Fibroblast of villous mesenchyme (primary cell): ENCODE measurements around the gene SLC5A6. TPM values are rescaled to one million over a fixed set of nuclear protein-coding genes. Genes with fewer than 3 reads are reported as not detected.

Source experiments
- DNase-seq: peaks from one replicate; pipeline ENCODE4 v3.0.0-alpha.2; 2010; ENCODE audit warnings: low read depth
- H3K4me3 ChIP-seq: 2 replicates; pipeline ENCODE4 v1.5.1; 2011; ENCODE audit warnings: low read depth, mild to moderate bottlenecking, low read length
- CTCF ChIP-seq: IDR thresholded peaks from 2 replicates; pipeline ENCODE4 v1.5.1; 2012; ENCODE audit warnings: low read depth, mild to moderate bottlenecking, low read length; ENCODE audit not compliant: insufficient read depth
- total RNA-seq: library from RNA; depleted of rRNA; stranded (reverse); fragments of >200 nt; gene quantifications from 2 replicates; pipeline ENCODE4 v1.2.3, GENCODE V29; 2012

SLC5A6 gene
- total RNA-seq, 1 donor, result 25.9 TPM

DNA sequence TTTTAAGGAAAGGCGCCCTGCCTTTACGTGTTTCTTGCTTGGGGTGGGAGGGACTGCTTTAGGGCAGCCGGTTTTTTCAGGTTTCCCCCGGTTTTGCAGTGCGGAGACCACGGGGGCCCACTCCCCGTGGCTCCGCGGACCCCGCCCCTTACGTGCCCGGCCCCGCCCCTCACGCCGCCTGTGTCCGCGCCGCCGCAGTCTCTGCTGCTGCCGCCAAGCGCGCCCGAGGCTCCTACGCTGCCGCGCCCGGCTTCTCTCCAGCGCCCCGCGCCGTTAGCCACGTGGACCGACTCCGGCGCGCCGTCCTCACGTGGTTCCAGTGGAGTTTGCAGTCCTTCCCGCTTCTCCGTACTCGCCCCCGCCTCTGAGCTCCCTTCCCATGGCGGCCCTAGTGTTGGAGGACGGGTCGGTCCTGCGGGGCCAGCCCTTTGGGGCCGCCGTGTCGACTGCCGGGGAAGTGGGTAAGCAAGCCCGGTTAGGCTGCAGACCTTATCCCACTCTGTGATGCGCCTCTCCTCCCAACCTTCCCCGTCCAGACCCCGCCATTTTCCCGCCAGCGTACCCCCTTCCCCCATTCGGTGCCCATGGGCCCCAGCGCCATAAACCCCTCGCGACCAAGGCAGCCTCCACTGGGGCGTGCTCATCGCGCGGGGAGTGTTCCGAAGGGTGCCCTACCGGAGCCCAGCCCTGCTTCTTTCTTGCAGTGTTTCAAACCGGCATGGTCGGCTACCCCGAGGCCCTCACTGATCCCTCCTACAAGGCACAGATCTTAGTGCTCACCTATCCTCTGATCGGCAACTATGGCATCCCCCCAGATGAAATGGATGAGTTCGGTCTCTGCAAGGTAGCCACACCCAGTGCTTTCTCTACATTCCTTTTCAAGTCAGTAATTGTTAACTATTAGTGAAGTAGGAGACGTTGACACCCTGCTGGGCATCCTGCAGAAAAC, 5.4 kb upstream of the SLC5A6 start, which contains the start of gene CAD:
Gene CAD, plus strand, starts transcription at position 197 of the 949 bp plus-strand sequence. Its CDS starts 183 bp downstream, at position 380.
- peak; percentile 82 for DNase-seq
- peak; percentile 15 for TF ChIP-seq CTCF
- peak within 1 kb of the TSS; percentile 85 for H3K4me3 ChIP-seq

GRCh38 chr2:27216416-27217137, 4.5 kb upstream of the SLC5A6 start:
- TF ChIP-seq CTCF, result no peak
- no peak for DNase-seq
- peak overlapping the region; percentile 85 for H3K4me3 ChIP-seq

GRCh38 chr2:27214941-27215340, 2.9 kb upstream of the SLC5A6 start:
- no peak overlapping the region for H3K4me3 ChIP-seq
- no peak for TF ChIP-seq CTCF
- no peak for DNase-seq

DNA sequence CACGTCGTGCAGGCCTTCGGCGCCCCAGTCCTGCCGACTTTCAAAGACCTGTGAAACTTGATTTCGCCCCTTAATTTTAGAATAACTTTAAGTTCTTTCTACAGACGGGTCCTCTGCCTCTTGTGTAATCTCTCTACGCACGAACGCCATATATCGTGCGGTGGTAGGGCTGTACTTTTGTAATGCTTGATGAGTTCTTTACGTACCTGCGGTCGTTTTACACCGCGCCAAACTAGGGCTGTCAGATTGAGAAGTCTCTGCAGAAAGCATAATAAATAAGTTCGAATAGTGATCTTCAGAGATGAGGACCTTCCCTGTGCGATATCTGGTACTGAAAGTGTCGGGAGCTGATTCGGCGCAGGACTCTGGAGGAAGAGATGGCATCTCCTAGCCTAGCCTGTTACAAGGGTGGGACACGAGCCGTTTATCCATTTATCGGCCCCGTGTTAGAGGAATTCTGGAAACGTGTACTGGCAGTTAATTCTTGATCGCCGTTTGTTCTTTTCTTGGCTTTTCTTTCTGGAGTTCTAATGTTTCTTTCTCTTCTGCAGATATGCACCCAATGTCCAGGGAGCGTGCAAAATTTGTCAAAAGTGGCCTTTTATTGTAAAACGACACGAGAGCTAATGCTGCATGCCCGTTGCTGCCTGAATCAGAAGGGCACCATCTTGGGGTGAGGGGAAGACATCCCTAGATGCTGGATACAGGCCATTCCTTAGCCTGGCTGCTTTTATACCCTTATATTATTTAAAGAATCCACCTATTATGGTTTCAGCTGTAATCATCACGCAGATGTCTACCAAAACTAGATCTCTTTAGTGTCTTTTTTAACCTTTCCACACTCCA, 781 bp upstream of the SLC5A6 start:
- DNase-seq, result peak; percentile 88
- no peak for TF ChIP-seq CTCF
- H3K4me3 ChIP-seq, result peak overlapping the region; percentile 91

DNA sequence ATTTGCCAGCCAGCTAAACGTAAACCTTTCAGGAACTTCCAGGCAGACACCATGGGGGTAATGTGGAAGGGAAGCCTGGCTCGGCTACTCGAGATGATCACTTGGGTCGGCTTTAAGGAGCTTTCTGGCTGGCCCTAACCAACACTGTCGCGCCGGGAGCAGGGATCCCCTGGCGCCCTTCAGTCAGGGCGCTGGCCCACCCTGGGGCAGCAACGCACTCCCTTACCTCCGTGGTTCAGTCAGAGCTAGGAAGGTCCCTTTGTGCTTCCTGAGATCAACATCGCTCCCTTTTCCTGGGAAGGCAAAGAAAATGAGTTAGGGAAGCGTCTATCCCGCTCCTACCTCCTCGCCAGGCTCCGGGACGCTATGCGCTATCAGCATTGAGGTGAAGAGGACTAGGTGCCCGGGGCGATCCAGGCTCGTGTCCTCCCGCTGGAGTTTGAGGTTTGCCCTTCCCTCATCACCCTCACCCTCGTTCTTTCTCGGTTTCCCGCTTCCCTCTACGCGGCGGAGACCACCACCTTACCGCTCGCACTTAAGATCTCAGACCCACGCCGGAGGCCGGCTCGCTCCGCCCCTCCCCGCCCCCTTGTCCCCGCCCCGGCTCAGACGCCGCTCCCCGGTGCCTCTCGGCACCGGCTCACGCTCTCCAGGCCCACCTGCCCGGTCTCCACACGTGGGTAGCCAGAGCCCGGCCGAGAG, 676 bp downstream of the SLC5A6 start:
- DNase-seq, result peak; percentile 19
- TF ChIP-seq CTCF, result no peak
- peak overlapping the region; percentile 91 for H3K4me3 ChIP-seq
